Measurements from ENCODE around the gene DNAL4. TPM values are rescaled to one million over a fixed set of nuclear protein-coding genes. Genes with fewer than 3 reads are reported as not detected.

Gene DNAL4
- total and polyA plus RNA-seq, 2 donors (not counting 3 experiments of a cell fraction or from before 2014, with no cell fraction given), result 12.9 to 22.7 TPM

DNA sequence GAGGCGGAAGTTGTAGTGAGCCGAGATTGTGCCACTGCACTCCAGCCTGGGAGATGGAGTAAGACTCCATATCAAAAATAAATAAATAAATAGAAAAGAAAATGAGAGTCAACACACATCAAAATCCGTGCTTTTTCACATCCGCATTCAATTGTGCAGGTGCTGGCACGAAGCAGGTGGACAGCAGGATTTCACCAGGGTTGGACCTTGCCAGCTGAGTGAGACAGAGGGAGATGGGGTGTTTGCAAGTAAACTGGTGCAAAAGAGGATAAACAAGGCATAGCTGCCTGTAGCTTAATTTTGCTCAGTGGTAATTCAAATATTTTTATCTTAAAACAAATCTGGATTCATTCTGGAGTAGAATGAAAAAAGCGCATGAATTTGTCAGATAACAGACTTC is 23.3 kb upstream of the DNAL4 start:
- TF ChIP-seq POLR2A (IDR thresholded peaks at IDR 0.05; ENCODE audit: low read depth, low read length) (no peak), POLR2AphosphoS5 (IDR thresholded peaks at IDR 0.05; ENCODE audit: insufficient read depth, low read depth, low read length) (no peak), EZH2 (IDR thresholded peaks at IDR 0.05; ENCODE audit: borderline replicate concordance, low read depth, low read length, severe bottlenecking) (no peak), GATA2 (IDR thresholded peaks at IDR 0.05; ENCODE audit: insufficient read depth, insufficient read length, low read depth, low read length) (no peak), JUN (IDR thresholded peaks at IDR 0.05; ENCODE audit: borderline replicate concordance, insufficient read depth, insufficient read length, low read depth) (no peak)
- TF ChIP-seq, protein P1, sequence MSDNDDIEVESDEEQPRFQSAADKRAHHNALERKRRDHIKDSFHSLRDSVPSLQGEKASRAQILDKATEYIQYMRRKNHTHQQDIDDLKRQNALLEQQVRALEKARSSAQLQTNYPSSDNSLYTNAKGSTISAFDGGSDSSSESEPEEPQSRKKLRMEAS (IDR thresholded peaks at IDR 0.05; ENCODE audit: insufficient read depth, insufficient read length), result no peak
- ChIA-PET CTCF (interaction anchor here (1.1 to 1.2 kb wide), 2 partner anchors 48 to 51 kb away, joined by 3 to 4 read pairs; no protein-coding TSS in a partner anchor), POLR2A (no interaction called here)
- H3K79me2 ChIP-seq (ENCODE audit: control insufficient read depth, insufficient read depth, low read length), result no peaks in the 10 kb centered on the region
- peaks cover 1 to 2% of the 10 kb centered on the region in 2 experiments for H3K27me3 ChIP-seq (ENCODE audit: control insufficient read depth in 2 of 2, insufficient read depth in 2 of 2, low read length in 2 of 2)
- intact Hi-C loops (cut with micrococcal nuclease) (no loop called here), dilution Hi-C loops (cut with MboI; ENCODE audit: extremely low pct_ligation_motif_present, low sequenced_read_pairs) (no loop called here)
- no TSS peak for BruUV-seq (replicated peaks)
- no peak overlapping the region for H3K4me2 ChIP-seq (ENCODE audit: insufficient read depth, low read length)
- no peak overlapping the region for H2AFZ ChIP-seq (ENCODE audit: low read depth, low read length)
- H3K4me3 ChIP-seq (replicated peaks in 1 of 3; ENCODE audit: insufficient read depth in 1 of 3, low read depth in 1 of 3, low read length in 3 of 3), result no peak overlapping the region
- no peaks in the 10 kb centered on the region for H3K36me3 ChIP-seq (ENCODE audit: control insufficient read depth in 2 of 2, extremely low read depth in 1 of 2, insufficient read depth in 2 of 2, low read length in 2 of 2)
- H3K9me3 ChIP-seq (replicated peaks; ENCODE audit: control insufficient read depth, insufficient read depth, low read length), result no peaks in the 10 kb centered on the region
- DNase-seq (ENCODE audit: low read depth, low spot score) (no peak), FAIRE-seq (no peak)
- no peak overlapping the region for H3K27ac ChIP-seq (ENCODE audit: insufficient read depth, low read depth, low read length)
- H3K9ac ChIP-seq (replicated peaks; ENCODE audit: extremely low read depth, insufficient read depth, low read length), result no peak overlapping the region
- no peaks in the 10 kb centered on the region for H3K9me1 ChIP-seq (replicated peaks; ENCODE audit: control insufficient read depth, extremely low read depth, insufficient read depth, low read length)
- H3K4me1 ChIP-seq (ENCODE audit: control insufficient read depth, extremely low read depth, insufficient read depth, low read length), result no peaks in the 10 kb centered on the region
- H4K20me1 ChIP-seq (replicated peaks; ENCODE audit: control insufficient read depth, extremely low read depth, insufficient read depth, low read length), result no peaks in the 10 kb centered on the region

DNA sequence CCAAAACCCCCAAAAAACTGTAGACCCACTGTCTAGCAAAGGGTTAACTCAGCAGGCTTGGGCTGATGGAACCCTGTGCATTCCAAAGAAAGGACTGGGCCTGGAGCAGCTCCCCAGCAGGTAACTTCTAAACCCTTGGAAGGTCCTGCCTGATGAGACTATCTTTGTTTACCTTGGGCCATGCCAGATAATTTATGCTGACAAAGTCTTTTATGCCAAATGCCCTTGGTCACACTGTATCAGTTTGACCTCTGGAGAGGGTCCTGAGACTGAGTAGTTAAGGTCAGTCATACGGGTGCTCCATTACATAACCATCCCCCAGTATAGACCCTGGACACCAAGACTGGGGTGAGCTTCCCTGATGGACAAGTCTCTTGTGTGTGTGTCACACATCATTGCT is 21.9 kb upstream of the DNAL4 start:
- dilution Hi-C loops (cut with MboI; ENCODE audit: extremely low pct_ligation_motif_present, low sequenced_read_pairs), result no loop called here
- H3K9me3 ChIP-seq (replicated peaks; ENCODE audit: control insufficient read depth, insufficient read depth, low read length), result no peaks in the 10 kb centered on the region
- H3K4me2 ChIP-seq (ENCODE audit: insufficient read depth, low read length), result no peak overlapping the region
- H3K79me2 ChIP-seq (ENCODE audit: control insufficient read depth, insufficient read depth, low read length), result no peaks in the 10 kb centered on the region
- H3K27ac ChIP-seq (ENCODE audit: insufficient read depth, low read depth, low read length), result no peak overlapping the region
- POLR2A ChIA-PET, result no interaction called here
- no peak overlapping the region for H3K9ac ChIP-seq (replicated peaks; ENCODE audit: extremely low read depth, insufficient read depth, low read length)
- no TSS peak for BruUV-seq (replicated peaks)
- no peak overlapping the region for H2AFZ ChIP-seq (ENCODE audit: low read depth, low read length)
- H3K9me1 ChIP-seq (replicated peaks; ENCODE audit: control insufficient read depth, extremely low read depth, insufficient read depth, low read length), result no peaks in the 10 kb centered on the region
- H3K4me1 ChIP-seq (ENCODE audit: control insufficient read depth, extremely low read depth, insufficient read depth, low read length), result no peaks in the 10 kb centered on the region
- DNase-seq (ENCODE audit: low read depth, low spot score) (no peak), FAIRE-seq (no peak)
- H4K20me1 ChIP-seq (replicated peaks; ENCODE audit: control insufficient read depth, extremely low read depth, insufficient read depth, low read length), result no peaks in the 10 kb centered on the region
- peaks cover 3 to 7% of the 10 kb centered on the region in 2 experiments for H3K27me3 ChIP-seq (ENCODE audit: control insufficient read depth in 2 of 2, insufficient read depth in 2 of 2, low read length in 2 of 2)
- CTCF ChIA-PET, result no interaction called here
- no peaks in the 10 kb centered on the region for H3K36me3 ChIP-seq (ENCODE audit: control insufficient read depth in 2 of 2, extremely low read depth in 1 of 2, insufficient read depth in 2 of 2, low read length in 2 of 2)
- H3K4me3 ChIP-seq (replicated peaks in 1 of 3; ENCODE audit: insufficient read depth in 1 of 3, low read depth in 1 of 3, low read length in 3 of 3), result no peak overlapping the region
- intact Hi-C loops (cut with micrococcal nuclease), result no loop called here
- TF ChIP-seq FOS (IDR thresholded peaks at IDR 0.05; ENCODE audit: borderline replicate concordance, insufficient read depth, low read length) (no peak), GATA2 (IDR thresholded peaks at IDR 0.05; ENCODE audit: insufficient read depth, insufficient read length, low read depth, low read length) (no peak), POLR2A (IDR thresholded peaks at IDR 0.05; ENCODE audit: low read depth, low read length) (no peak), JUN (IDR thresholded peaks at IDR 0.05; ENCODE audit: borderline replicate concordance, insufficient read depth, insufficient read length, low read depth) (no peak), POLR2AphosphoS5 (IDR thresholded peaks at IDR 0.05; ENCODE audit: insufficient read depth, low read depth, low read length) (no peak), MYC (IDR thresholded peaks at IDR 0.05; ENCODE audit: low read depth, low read length) (no peak), EZH2 (IDR thresholded peaks at IDR 0.05; ENCODE audit: borderline replicate concordance, low read depth, low read length, severe bottlenecking) (no peak)
- TF ChIP-seq, protein P1 (IDR thresholded peaks at IDR 0.05; ENCODE audit: insufficient read depth, insufficient read length), result no peak
- TF ChIP-seq, protein P2, sequence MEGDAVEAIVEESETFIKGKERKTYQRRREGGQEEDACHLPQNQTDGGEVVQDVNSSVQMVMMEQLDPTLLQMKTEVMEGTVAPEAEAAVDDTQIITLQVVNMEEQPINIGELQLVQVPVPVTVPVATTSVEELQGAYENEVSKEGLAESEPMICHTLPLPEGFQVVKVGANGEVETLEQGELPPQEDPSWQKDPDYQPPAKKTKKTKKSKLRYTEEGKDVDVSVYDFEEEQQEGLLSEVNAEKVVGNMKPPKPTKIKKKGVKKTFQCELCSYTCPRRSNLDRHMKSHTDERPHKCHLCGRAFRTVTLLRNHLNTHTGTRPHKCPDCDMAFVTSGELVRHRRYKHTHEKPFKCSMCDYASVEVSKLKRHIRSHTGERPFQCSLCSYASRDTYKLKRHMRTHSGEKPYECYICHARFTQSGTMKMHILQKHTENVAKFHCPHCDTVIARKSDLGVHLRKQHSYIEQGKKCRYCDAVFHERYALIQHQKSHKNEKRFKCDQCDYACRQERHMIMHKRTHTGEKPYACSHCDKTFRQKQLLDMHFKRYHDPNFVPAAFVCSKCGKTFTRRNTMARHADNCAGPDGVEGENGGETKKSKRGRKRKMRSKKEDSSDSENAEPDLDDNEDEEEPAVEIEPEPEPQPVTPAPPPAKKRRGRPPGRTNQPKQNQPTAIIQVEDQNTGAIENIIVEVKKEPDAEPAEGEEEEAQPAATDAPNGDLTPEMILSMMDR (IDR thresholded peaks at IDR 0.05; ENCODE audit: extremely low read depth in 1 of 2, insufficient read depth in 1 of 2, low read depth in 1 of 2, low read length in 2 of 2), result no peak
